OCI-LY3 (cell line): ENCODE data around the gene MXI1.

Experiments
- CTCF ChIP-seq: fragments of 200-600, 300-600 bp; sonication (generic); IDR thresholded peaks from 2 replicates; pipeline ENCODE4 v1.5.1; 2014; ENCODE audit warnings: antibody characterized with exemption, low read length, low read depth
- EZH2phosphoT487 ChIP-seq: fragments of 200-600 bp; shearing (Covaris generic); IDR thresholded peaks from 2 replicates; pipeline ENCODE4 v1.6.1; 2018; ENCODE audit warnings: antibody characterized with exemption, mixed run types, low read depth

GRCh38 chr10:110165239-110165638 lies 42.2 kb upstream of the MXI1 start:
- TF ChIP-seq CTCF (no peak), EZH2phosphoT487 (no peak)
